ENCODE results near the gene PPP1R16B.

The PPP1R16B gene

GRCh38 chr20:38835792-38836191 lies 30.3 kb downstream of the PPP1R16B start:
- H3K27ac ChIP-seq = no peak overlapping the region
- no peak for TF ChIP-seq CTCF (conservative IDR thresholded peaks at IDR 0.05)

- TF ChIP-seq CTCF (conservative IDR thresholded peaks at IDR 0.05) = no peak
- H3K27ac ChIP-seq = no peak overlapping the region
Measured at GRCh38 chr20:38836991-38837390, 31.5 kb downstream of the PPP1R16B start.

- no peak for TF ChIP-seq CTCF (conservative IDR thresholded peaks at IDR 0.05)
- no peak overlapping the region for H3K27ac ChIP-seq
Measured at GRCh38 chr20:38838326-38838725, 32.8 kb downstream of the PPP1R16B start.

GRCh38 chr20:38839563-38839962 lies 34.1 kb downstream of the PPP1R16B start:
- no peak for TF ChIP-seq CTCF (conservative IDR thresholded peaks at IDR 0.05)

GRCh38 chr20:38840053-38840893 lies 34.8 kb downstream of the PPP1R16B start:
- no peak for TF ChIP-seq CTCF (conservative IDR thresholded peaks at IDR 0.05)
- H3K27ac ChIP-seq = no peak overlapping the region

More at GRCh38 chr20:38839563-38839962, 34.1 kb downstream of the PPP1R16B start:
- H3K27ac ChIP-seq = no peak overlapping the region

GRCh38 chr20:38840894-38841470 lies 35.5 kb downstream of the PPP1R16B start:
- TF ChIP-seq CTCF (conservative IDR thresholded peaks at IDR 0.05) = no peak
- no peak overlapping the region for H3K27ac ChIP-seq

GRCh38 chr20:38841570-38841969 lies 36.1 kb downstream of the PPP1R16B start:
- no peak for TF ChIP-seq CTCF (conservative IDR thresholded peaks at IDR 0.05)
- H3K27ac ChIP-seq = no peak overlapping the region

Data from VCaP (cell line).